SK-N-SH (cell line): ENCODE measurements around the gene YJEFN3. TPM values are rescaled to one million over a fixed set of nuclear protein-coding genes. Genes with fewer than 3 reads are reported as not detected.

Source experiments
- CTCF ChIA-PET: fragments of 300-600, 350-600 bp; formaldehyde crosslinking; extraction: SDS; loops from one replicate; lab custom pipeline; 2021; lab: Yijun Ruan, JAX
- POLR2A ChIA-PET: fragments of 350-600 bp; sonication (Branson Sonifier 250); formaldehyde crosslinking; extraction: SDS; loops from one replicate; lab custom pipeline; 2020; ENCODE audit warnings: antibody characterized with exemption, inconsistent platforms; lab: Yijun Ruan, JAX
- DNase-seq: peaks from one replicate; pipeline ENCODE4 v3.0.0; 2012
- H2AFZ ChIP-seq: fragments of 200-600 bp; sonication (generic); 2 replicates; pipeline ENCODE4 v1.8.1; 2016; ENCODE audit warnings: antibody characterized with exemption, mild to moderate bottlenecking, low read depth
- H3F3A ChIP-seq: fragments of 200-600 bp; sonication (generic); replicated peaks from 2 replicates; pipeline ENCODE3; 2016; ENCODE audit warnings: antibody characterized with exemption, mild to moderate bottlenecking; ENCODE audit not compliant: insufficient read depth
- H3K27ac ChIP-seq, 2 experiments: fragments of 200-500 bp in 1 of 2; fragments of 200-600 bp in 1 of 2; sonication (Bioruptor generic) in 1 of 2; sonication (generic), shearing (Covaris generic) in 1 of 2; 2 replicates each; pipeline versions ENCODE4 v1.5.1 to v1.6.1; 2014 to 2016; ENCODE audit warnings: low read depth in 2 of 2, inconsistent platforms in 1 of 2, low read length in 1 of 2, mild to moderate bottlenecking in 1 of 2, mixed read lengths in 1 of 2
- H3K27me3 ChIP-seq: fragments of 200-600 bp; sonication (generic), shearing (Covaris generic); 2 replicates; pipeline ENCODE4 v1.6.1; 2016; ENCODE audit warnings: mixed run types; ENCODE audit not compliant: insufficient read depth
- H3K36me3 ChIP-seq, 2 experiments: fragments of 200-500 bp in 1 of 2; fragments of 200-600 bp in 1 of 2; sonication (Bioruptor generic) in 1 of 2; sonication (generic) in 1 of 2; replicated peaks in 1 of 2; 2 replicates each; pipeline versions ENCODE3 to v1.5.1; 2014 to 2016; ENCODE audit warnings: low read length in 1 of 2, mild to moderate bottlenecking in 1 of 2; ENCODE audit not compliant: insufficient read depth in 2 of 2, control insufficient read depth in 1 of 2
- H3K4me1 ChIP-seq, 2 experiments: fragments of 200-500 bp in 1 of 2; fragments of 200-600 bp in 1 of 2; sonication (Bioruptor generic) in 1 of 2; sonication (generic), shearing (Covaris generic) in 1 of 2; 2 replicates each; pipeline versions ENCODE4 v1.5.1 to v1.6.1; 2014 to 2016; ENCODE audit warnings: low read depth in 1 of 2, low read length in 1 of 2, mixed run types in 1 of 2; ENCODE audit not compliant: insufficient read depth in 2 of 2, control insufficient read depth in 1 of 2
- H3K4me2 ChIP-seq: fragments of 200-600 bp; sonication (generic), shearing (Covaris generic); 2 replicates; pipeline ENCODE4 v1.6.1; 2017; ENCODE audit warnings: mixed run types
- H3K4me3 ChIP-seq, 2 experiments: fragments of 200-500 bp in 1 of 2; fragments of 200-600 bp in 1 of 2; sonication (Bioruptor generic) in 1 of 2; sonication (generic), shearing (Covaris generic) in 1 of 2; 2 replicates each; pipeline versions ENCODE4 v1.5.1 to v1.8.1; 2014 to 2016; ENCODE audit warnings: low read depth in 2 of 2, inconsistent platforms in 1 of 2, low read length in 1 of 2, mild to moderate bottlenecking in 1 of 2, mixed read lengths in 1 of 2, moderate library complexity in 1 of 2
- H3K79me2 ChIP-seq: fragments of 200-600 bp; sonication (generic); 2 replicates; pipeline ENCODE4 v1.8.1; 2017; ENCODE audit warnings: mild to moderate bottlenecking; ENCODE audit not compliant: insufficient read depth
- H3K9ac ChIP-seq: fragments of 200-600 bp; sonication (generic); 2 replicates; pipeline ENCODE4 v1.6.1; 2017; ENCODE audit warnings: mixed run types
- H3K9me2 ChIP-seq: fragments of 200-600 bp; sonication (generic); 2 replicates; pipeline ENCODE4 v1.6.1; 2017; ENCODE audit warnings: mixed run types
- H3K9me3 ChIP-seq: fragments of 200-600 bp; sonication (generic); 2 replicates; pipeline ENCODE4 v1.6.1; 2017; ENCODE audit warnings: mixed run types, mild to moderate bottlenecking, moderate library complexity
- H4K20me1 ChIP-seq: fragments of 200-600 bp; sonication (generic); 2 replicates; pipeline ENCODE4 v1.6.1; 2017; ENCODE audit warnings: mild to moderate bottlenecking, mixed run types; ENCODE audit not compliant: insufficient read depth
- ELF1 ChIP-seq: IDR thresholded peaks from 2 replicates; pipeline ENCODE4 v1.4.0; 2012
- FOXM1 ChIP-seq: IDR thresholded peaks from 2 replicates; pipeline ENCODE4 v1.4.0; 2012; ENCODE audit warnings: low read depth, mild to moderate bottlenecking
- JUND ChIP-seq: IDR thresholded peaks from 2 replicates; pipeline ENCODE4 v1.4.0; 2012
- MAX ChIP-seq: IDR thresholded peaks from 2 replicates; pipeline ENCODE4 v1.4.0; 2012; ENCODE audit warnings: low read depth
- MXI1 ChIP-seq: IDR thresholded peaks from 2 replicates; pipeline ENCODE4 v1.6.1; 2012; ENCODE audit warnings: mild to moderate bottlenecking, low read depth, low read length, improper control_type of control experiment
- POLR2AphosphoS5 ChIP-seq: IDR thresholded peaks from 2 replicates; pipeline ENCODE4 v1.6.1; 2012; ENCODE audit warnings: low read depth, low read length
- RAD21 ChIP-seq: IDR thresholded peaks from 2 replicates; pipeline ENCODE4 v1.6.1; 2012; ENCODE audit warnings: mild to moderate bottlenecking, low read length
- RFX5 ChIP-seq: IDR thresholded peaks from 2 replicates; pipeline ENCODE4 v1.6.1; 2012; ENCODE audit warnings: mild to moderate bottlenecking, improper control_type of control experiment, low read length
- RXRA ChIP-seq: IDR thresholded peaks from 2 replicates; pipeline ENCODE4 v1.4.0; 2012; ENCODE audit warnings: low read depth, mild to moderate bottlenecking, borderline replicate concordance
- SMC3 ChIP-seq: IDR thresholded peaks from 2 replicates; pipeline ENCODE4 v1.6.1; 2012; ENCODE audit warnings: low read depth, low read length, improper control_type of control experiment
- TAF1 ChIP-seq: IDR thresholded peaks from 2 replicates; pipeline ENCODE4 v1.6.1; 2012; ENCODE audit warnings: low read depth, mild to moderate bottlenecking, low read length, moderate library complexity, borderline replicate concordance
- TCF12 ChIP-seq: IDR thresholded peaks from 2 replicates; pipeline ENCODE4 v1.4.0; 2012
- USF1 ChIP-seq: IDR thresholded peaks from 2 replicates; pipeline ENCODE4 v1.4.0; 2012; ENCODE audit warnings: low read depth, borderline replicate concordance
- ZBTB33 ChIP-seq: IDR thresholded peaks from 2 replicates; pipeline ENCODE4 v1.4.0; 2012; ENCODE audit warnings: low read depth, borderline replicate concordance
- WGBS: methylation state at CpG from one replicate; pipeline ENCODE4 v1.1.6; 2017; ENCODE audit warnings: low lambda C conversion rate; 5-methylcytosine and 5-hydroxymethylcytosine counted together
- polyA plus RNA-seq, 3 experiments: library from polyadenylated mRNA; depleted of rRNA; stranded (reverse); fragments of >200 nt; gene quantifications; 2 replicates each; pipeline ENCODE4 v1.2.3, GENCODE V29; 2012
- TF ChIP-seq, protein P1 (sequence below): fragments of 200-600 bp; sonication (generic); IDR thresholded peaks from 2 replicates; pipeline ENCODE4 v1.6.1; 2017; ENCODE audit warnings: antibody characterized with exemption, mild to moderate bottlenecking, moderate library complexity

The YJEFN3 gene
- polyA plus RNA-seq, 1 of the 3 experiments (the other 2 are of a cell fraction), result 7.2 TPM

GRCh38 chr19:19552798-19553197, 24.1 kb downstream of the YJEFN3 start:
- Histone ChIP-seq H3K9me2 (no peaks in the 10 kb centered on the region), H2AFZ (no peak overlapping the region), H3K36me3 (no peaks in the 10 kb centered on the region), H3K9me3 (no peaks in the 10 kb centered on the region), H3K27ac (no peak overlapping the region), H3F3A (no peaks in the 10 kb centered on the region), H4K20me1 (no peaks in the 10 kb centered on the region), H3K4me1 (no peaks in the 10 kb centered on the region; a peak in 1 of 4 replicates), H3K9ac (no peak overlapping the region), H3K27me3 (no peaks in the 10 kb centered on the region), H3K79me2 (no peaks in the 10 kb centered on the region)
- 40% methylated on average over 1 of the region's 6 CpGs for WGBS
- ChIA-PET CTCF (interaction anchor here (0.6 to 15.7 kb wide), 16 partner anchors 13 to 107 kb away, joined by 3 to 258 read pairs (median 4); partner anchors contain the start of genes CILP2, LPAR2 and YJEFN3), POLR2A (interaction anchor here (1.3 kb wide), 1 partner anchor 76 kb away, joined by 3 read pairs; no protein-coding TSS in a partner anchor)
- peak; percentile 83 for DNase-seq
- TF ChIP-seq, protein P1, sequence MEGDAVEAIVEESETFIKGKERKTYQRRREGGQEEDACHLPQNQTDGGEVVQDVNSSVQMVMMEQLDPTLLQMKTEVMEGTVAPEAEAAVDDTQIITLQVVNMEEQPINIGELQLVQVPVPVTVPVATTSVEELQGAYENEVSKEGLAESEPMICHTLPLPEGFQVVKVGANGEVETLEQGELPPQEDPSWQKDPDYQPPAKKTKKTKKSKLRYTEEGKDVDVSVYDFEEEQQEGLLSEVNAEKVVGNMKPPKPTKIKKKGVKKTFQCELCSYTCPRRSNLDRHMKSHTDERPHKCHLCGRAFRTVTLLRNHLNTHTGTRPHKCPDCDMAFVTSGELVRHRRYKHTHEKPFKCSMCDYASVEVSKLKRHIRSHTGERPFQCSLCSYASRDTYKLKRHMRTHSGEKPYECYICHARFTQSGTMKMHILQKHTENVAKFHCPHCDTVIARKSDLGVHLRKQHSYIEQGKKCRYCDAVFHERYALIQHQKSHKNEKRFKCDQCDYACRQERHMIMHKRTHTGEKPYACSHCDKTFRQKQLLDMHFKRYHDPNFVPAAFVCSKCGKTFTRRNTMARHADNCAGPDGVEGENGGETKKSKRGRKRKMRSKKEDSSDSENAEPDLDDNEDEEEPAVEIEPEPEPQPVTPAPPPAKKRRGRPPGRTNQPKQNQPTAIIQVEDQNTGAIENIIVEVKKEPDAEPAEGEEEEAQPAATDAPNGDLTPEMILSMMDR, result peak; percentile 61
- TF ChIP-seq SMC3 (peak; percentile 35; the same call in 1 of the 2 replicates), MXI1 (no peak), MAX (no peak), TAF1 (no peak), RAD21 (peak; percentile 50), USF1 (no peak), POLR2AphosphoS5 (no peak), JUND (no peak), FOXM1 (no peak), ELF1 (no peak), ZBTB33 (no peak)
- TF ChIP-seq, all 33 proteins: peak for 3
- Histone ChIP-seq H3K4me3 (no peak overlapping the region; a peak in 1 of 4 replicates), H3K4me2 (no peak overlapping the region)

- Histone ChIP-seq H3K4me1 (no peaks in the 10 kb centered on the region; a peak in 1 of 4 replicates), H4K20me1 (no peaks in the 10 kb centered on the region), H3K9me2 (no peaks in the 10 kb centered on the region), H3K9ac (no peak overlapping the region), H2AFZ (no peak overlapping the region), H3K4me2 (no peak overlapping the region), H3K9me3 (no peaks in the 10 kb centered on the region), H3F3A (no peaks in the 10 kb centered on the region), H3K36me3 (no peaks in the 10 kb centered on the region), H3K79me2 (no peaks in the 10 kb centered on the region), H3K4me3 (no peak overlapping the region), H3K27ac (no peak overlapping the region), H3K27me3 (no peaks in the 10 kb centered on the region)
- no peak for TF ChIP-seq RXRA
- no peak for TF ChIP-seq RFX5
- TF ChIP-seq TCF12, result no peak
- ChIA-PET CTCF (interaction anchor here (0.7 to 15.7 kb wide), 25 partner anchors 8 to 99 kb away, joined by 3 to 258 read pairs (median 5); partner anchors contain the start of genes CILP2 and YJEFN3), POLR2A (interaction anchor here (1.3 kb wide), 1 partner anchor 75 kb away, joined by 3 read pairs; no protein-coding TSS in a partner anchor)
- no peak for DNase-seq
- WGBS, result 92% methylated on average over 10 of the region's 10 CpGs
Measured at GRCh38 chr19:19553670-19554069, 25.0 kb downstream of the YJEFN3 start.
